Measurements from ENCODE around the gene GGT7. TPM values are rescaled to one million over a fixed set of nuclear protein-coding genes. Genes with fewer than 3 reads are reported as not detected.
A peak's percentile ranks its signal among the peaks of the same experiment; 100 is the strongest.

Gene GGT7
- total and polyA plus RNA-seq, 9 of the 15 experiments (the other 6 are each of a cell fraction or from before 2014, with no cell fraction given) = 0.04 to 18.3 (median 5.9) TPM

DNA sequence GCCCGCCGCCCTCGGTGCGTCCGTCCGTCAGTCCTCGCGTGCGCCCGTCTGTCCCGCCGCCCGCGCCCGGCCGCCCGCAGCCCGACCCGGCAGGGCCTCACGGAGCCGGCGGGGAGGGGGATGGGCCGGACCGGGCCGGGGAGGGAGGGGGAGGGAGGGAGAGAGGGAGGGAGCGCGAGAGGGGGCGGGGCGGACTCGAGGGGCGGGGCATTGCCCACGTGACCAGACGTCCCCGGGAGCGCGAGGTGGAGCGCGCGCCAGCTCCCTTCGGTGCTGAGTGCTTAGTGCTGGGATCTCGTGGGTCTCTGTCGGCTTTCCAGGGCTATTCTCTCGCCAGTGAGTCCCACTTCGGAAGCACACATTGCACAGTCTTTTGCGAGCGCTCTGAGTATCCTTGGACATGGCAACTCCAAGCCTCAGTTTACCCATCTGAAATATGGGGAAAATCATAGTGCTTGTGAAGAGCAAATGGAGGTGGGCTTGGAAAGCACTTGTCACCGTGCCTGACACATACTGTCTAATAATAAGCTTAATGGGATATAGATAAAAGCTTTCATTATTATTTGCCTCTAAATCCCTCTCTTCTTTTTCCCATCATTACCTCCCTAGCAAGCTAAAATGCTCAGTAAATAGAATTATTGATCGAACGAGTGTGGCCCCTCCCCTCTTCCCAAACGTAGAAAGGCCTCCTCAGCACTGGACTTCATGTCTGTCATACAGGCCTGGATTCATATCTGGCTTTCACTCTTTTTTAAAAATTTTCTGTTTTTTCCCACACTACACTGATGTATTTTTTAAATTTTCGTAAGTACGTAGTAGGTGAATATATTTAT is 46.9 kb downstream of the GGT7 start, which contains the start of gene NCOA6 (continued):
- TF ChIP-seq ZNF24 (IDR thresholded peaks at IDR 0.05) (no peak), SRSF1 (IDR thresholded peaks at IDR 0.05; ENCODE audit: low read depth, low read length) (no peak), PHF8 (IDR thresholded peaks at IDR 0.05; ENCODE audit: borderline replicate concordance, low read length) (peak; percentile 62; the same call in 1 of the 2 replicates), POLR2A (conservative IDR thresholded peaks at IDR 0.05) (peak; percentile 88), MAFF (IDR thresholded peaks at IDR 0.05; ENCODE audit: low read length) (no peak), MECOM (CRISPR knock-in tag; IDR thresholded peaks at IDR 0.05) (no peak), ZNF384 (IDR thresholded peaks at IDR 0.05; ENCODE audit: low read depth, low read length) (no peak), BCOR (IDR thresholded peaks at IDR 0.05) (peak; percentile 97), PTBP1 (IDR thresholded peaks at IDR 0.05; ENCODE audit: low read depth, low read length) (no peak), SIN3B (IDR thresholded peaks at IDR 0.05; ENCODE audit: low read depth) (no peak), ZNF644 (tag; IDR thresholded peaks at IDR 0.05; ENCODE audit: low read depth) (no peak), PTRF (tag; IDR thresholded peaks at IDR 0.05) (0 out of 2 replicates have a peak, but pooled peaks have one; percentile 18), HDAC1 (IDR thresholded peaks at IDR 0.05) (peak in 1 of 2 experiments; percentile 53; a peak in 3 of 4 replicates), ARNT (IDR thresholded peaks at IDR 0.05) (peak in 1 of 2 experiments; percentile 48; a peak in 1 of 4 replicates), SP2 (IDR thresholded peaks at IDR 0.05; ENCODE audit: extremely low read depth, low read depth, low read length, poor library complexity, severe bottlenecking) (no peak), HDAC2 (IDR thresholded peaks at IDR 0.05) (peak; percentile 89), MBD2 (IDR thresholded peaks at IDR 0.05; ENCODE audit: borderline replicate concordance, low read depth) (0 out of 2 replicates have a peak, but pooled peaks have one; percentile 34)
- TF ChIP-seq, protein P1, sequence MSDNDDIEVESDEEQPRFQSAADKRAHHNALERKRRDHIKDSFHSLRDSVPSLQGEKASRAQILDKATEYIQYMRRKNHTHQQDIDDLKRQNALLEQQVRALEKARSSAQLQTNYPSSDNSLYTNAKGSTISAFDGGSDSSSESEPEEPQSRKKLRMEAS (CRISPR knock-in tag; IDR thresholded peaks at IDR 0.05) = peak; percentile 64
- TF ChIP-seq, protein P2, sequence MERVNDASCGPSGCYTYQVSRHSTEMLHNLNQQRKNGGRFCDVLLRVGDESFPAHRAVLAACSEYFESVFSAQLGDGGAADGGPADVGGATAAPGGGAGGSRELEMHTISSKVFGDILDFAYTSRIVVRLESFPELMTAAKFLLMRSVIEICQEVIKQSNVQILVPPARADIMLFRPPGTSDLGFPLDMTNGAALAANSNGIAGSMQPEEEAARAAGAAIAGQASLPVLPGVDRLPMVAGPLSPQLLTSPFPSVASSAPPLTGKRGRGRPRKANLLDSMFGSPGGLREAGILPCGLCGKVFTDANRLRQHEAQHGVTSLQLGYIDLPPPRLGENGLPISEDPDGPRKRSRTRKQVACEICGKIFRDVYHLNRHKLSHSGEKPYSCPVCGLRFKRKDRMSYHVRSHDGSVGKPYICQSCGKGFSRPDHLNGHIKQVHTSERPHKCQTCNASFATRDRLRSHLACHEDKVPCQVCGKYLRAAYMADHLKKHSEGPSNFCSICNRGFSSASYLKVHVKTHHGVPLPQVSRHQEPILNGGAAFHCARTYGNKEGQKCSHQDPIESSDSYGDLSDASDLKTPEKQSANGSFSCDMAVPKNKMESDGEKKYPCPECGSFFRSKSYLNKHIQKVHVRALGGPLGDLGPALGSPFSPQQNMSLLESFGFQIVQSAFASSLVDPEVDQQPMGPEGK (CRISPR knock-in tag; IDR thresholded peaks at IDR 0.05; ENCODE audit: borderline replicate concordance) = no peak
- TF ChIP-seq, protein P3, sequence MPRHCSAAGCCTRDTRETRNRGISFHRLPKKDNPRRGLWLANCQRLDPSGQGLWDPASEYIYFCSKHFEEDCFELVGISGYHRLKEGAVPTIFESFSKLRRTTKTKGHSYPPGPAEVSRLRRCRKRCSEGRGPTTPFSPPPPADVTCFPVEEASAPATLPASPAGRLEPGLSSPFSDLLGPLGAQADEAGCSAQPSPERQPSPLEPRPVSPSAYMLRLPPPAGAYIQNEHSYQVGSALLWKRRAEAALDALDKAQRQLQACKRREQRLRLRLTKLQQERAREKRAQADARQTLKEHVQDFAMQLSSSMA (CRISPR knock-in tag; IDR thresholded peaks at IDR 0.05) = no peak
- TF ChIP-seq, protein P4, sequence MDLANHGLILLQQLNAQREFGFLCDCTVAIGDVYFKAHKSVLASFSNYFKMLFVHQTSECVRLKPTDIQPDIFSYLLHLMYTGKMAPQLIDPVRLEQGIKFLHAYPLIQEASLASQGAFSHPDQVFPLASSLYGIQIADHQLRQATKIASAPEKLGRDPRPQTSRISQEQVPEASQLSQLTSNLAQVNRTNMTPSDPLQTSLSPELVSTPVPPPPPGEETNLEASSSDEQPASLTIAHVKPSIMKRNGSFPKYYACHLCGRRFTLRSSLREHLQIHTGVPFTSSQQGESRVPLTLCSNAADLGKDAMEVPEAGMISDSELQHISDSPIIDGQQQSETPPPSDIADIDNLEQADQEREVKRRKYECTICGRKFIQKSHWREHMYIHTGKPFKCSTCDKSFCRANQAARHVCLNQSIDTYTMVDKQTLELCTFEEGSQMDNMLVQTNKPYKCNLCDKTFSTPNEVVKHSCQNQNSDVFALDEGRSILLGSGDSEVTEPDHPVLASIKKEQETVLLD (IDR thresholded peaks at IDR 0.05) = no peak
- TF ChIP-seq, protein P5, sequence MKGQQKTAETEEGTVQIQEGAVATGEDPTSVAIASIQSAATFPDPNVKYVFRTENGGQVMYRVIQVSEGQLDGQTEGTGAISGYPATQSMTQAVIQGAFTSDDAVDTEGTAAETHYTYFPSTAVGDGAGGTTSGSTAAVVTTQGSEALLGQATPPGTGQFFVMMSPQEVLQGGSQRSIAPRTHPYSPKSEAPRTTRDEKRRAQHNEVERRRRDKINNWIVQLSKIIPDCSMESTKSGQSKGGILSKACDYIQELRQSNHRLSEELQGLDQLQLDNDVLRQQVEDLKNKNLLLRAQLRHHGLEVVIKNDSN (CRISPR knock-in tag; IDR thresholded peaks at IDR 0.05) = peak; percentile 92
